LNCaP clone FGC (cell line): ENCODE data around the gene RALGPS1.

Experiments
- DNase-seq: peaks from one replicate; pipeline ENCODE4 v3.0.0-alpha.2; 2011; ENCODE audit warnings: low read depth
- H3K4me3 ChIP-seq: 2 replicates; pipeline ENCODE4 v1.5.1; 2011; ENCODE audit warnings: mild to moderate bottlenecking, low read depth, low read length, control low read depth
- TF ChIP-seq, protein P1 (sequence below): IDR thresholded peaks from 2 replicates; pipeline ENCODE4 v1.5.1; 2012; ENCODE audit warnings: mild to moderate bottlenecking; ENCODE audit not compliant: control insufficient read depth, insufficient read depth; ENCODE audit errors: extremely low read depth

Gene RALGPS1

DNA sequence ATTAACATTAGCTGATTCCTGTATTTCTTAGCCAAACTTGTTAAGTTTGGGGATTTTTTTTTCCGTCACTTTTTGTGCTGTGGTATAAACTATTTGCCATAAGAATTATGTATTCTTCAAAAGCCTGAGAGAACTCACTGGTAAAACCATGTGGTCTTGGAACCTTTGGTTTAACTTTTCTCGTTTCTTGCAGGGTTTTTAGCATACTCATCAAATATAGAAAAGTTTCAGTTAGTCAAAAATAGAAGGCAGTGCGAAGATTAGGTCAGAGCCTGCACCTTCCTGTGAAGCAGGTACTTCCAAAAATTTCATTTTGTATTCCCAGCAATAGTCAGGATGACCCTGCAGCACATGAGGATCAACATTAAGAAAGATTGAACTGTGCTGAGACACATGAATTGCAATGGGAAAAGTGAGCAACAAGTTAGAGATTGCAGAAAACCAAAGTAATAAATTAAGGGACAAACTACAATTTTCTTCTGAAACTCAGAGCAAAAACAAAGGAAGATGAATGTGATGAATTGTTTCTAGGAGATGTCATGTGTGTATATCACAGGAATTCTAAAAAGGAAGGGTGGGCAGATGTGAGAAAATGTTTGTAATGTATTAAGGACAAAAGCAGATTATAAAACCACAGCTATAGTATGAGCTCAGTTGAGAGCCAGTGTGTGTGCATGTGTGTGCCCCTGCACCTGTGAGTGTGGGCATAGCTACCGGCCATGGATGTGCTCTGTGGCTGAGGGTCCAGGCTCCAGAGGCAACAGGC lies 105.6 kb downstream of the RALGPS1 start:
- no peak overlapping the region for H3K4me3 ChIP-seq
- TF ChIP-seq, protein P1, sequence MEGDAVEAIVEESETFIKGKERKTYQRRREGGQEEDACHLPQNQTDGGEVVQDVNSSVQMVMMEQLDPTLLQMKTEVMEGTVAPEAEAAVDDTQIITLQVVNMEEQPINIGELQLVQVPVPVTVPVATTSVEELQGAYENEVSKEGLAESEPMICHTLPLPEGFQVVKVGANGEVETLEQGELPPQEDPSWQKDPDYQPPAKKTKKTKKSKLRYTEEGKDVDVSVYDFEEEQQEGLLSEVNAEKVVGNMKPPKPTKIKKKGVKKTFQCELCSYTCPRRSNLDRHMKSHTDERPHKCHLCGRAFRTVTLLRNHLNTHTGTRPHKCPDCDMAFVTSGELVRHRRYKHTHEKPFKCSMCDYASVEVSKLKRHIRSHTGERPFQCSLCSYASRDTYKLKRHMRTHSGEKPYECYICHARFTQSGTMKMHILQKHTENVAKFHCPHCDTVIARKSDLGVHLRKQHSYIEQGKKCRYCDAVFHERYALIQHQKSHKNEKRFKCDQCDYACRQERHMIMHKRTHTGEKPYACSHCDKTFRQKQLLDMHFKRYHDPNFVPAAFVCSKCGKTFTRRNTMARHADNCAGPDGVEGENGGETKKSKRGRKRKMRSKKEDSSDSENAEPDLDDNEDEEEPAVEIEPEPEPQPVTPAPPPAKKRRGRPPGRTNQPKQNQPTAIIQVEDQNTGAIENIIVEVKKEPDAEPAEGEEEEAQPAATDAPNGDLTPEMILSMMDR = no peak
- DNase-seq = no peak

DNA sequence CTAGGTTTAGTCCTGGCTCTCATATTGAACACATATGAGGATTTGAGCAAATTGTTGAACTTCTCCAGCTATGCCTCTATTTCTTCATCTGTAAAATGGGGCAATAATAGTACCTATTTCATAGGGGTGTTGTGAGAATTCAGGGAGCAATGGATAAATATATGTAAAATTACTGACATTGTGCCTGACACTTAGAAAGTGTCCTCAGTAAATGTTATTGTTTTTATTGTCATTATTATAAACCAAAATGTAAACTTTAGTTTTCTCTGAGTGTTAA lies 106.2 kb downstream of the RALGPS1 start:
- TF ChIP-seq, protein P1 = no peak
- no peak overlapping the region for H3K4me3 ChIP-seq
- DNase-seq = no peak

DNA sequence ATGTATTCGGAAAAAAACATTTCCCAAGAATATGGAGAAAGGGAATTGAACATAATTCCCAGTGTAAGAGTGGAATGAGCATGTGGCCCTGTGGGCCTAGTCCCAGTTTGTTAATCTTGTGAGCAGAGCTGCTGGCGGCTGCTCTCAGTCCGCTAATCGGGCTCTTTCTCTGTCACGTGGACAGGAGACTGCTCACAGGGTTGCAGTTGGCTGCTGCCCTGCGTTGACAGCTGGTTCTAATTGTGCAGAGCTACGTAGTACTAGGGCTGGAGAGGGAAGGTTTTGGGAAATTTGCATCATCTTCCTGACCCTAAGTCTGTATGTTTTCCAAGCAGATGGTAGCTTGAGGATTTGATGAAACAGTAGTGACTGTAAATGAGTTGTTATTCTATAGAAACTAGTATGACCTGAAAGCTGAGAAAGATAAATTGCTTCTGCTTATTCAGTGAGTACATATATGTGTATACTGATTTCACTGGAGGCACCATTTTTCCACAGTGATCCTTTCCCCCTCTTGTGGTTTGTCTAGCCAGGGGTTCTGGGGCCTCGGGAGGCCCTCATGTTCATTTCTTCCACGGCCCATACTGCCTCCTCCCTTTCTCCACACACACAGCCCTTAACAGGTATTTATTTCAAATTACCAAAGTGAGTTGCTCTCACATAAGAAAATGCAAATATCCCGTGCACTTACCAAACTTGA lies 107.2 kb downstream of the RALGPS1 start:
- TF ChIP-seq, protein P1 = no peak
- no peak for DNase-seq
- H3K4me3 ChIP-seq = no peak overlapping the region

DNA sequence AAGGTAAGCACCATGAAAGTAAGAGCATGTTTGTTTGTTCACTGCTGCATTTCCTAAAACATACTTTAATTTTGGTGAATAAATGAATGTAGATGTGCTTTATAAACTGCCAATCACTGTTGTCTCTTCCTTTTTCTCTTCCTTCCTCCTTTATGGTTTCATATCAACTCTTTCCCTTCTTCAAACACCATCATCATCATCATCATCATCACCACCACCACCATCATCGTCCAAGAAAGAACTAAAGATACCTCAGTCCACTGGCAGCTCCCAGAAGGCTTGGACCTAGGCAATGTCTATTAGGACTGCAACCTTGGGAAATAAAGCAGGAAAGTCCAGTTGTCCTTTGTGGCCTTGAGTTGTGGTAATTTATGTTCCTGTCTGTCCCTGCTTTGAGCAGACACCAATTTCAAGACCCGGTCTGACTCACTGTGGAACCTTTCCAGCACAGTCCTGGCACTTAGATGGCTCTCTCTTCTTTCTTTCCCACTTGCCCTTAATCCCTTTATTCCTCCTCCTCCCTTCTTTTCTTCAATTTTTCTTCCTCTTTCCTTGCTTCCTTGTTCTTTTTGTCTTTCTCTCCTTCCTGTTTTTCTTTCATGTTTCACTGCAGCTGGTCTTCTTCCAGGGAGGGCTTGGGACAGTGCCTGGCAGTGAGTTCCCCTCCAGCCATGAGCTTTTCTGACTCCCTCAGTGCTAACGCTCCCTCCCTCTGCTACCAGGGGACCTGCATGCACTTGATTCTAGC lies 108.5 kb downstream of the RALGPS1 start:
- TF ChIP-seq, protein P1 = no peak
- no peak for DNase-seq
- H3K4me3 ChIP-seq = peak overlapping the region; percentile 30

DNA sequence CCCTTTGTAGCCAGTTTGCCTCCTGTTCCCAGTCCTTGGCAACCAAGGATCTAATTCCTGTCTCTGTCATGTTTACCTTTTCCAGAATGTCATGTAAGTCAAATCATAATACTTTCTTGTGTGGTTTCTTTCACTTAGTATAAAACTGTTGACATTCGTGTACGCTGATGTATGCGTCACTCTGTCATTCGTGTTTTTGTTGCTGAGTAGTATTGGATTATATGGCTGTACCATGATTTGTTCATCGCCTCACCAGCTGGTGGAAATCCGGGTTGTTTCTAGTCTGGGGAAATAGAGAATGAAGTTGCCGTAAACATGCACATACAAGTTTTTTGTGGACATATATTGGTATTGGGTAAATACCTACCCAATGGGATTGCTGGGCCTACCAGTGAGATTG lies 110.5 kb downstream of the RALGPS1 start:
- no peak for DNase-seq
- H3K4me3 ChIP-seq = no peak overlapping the region
- TF ChIP-seq, protein P1 = no peak

DNA sequence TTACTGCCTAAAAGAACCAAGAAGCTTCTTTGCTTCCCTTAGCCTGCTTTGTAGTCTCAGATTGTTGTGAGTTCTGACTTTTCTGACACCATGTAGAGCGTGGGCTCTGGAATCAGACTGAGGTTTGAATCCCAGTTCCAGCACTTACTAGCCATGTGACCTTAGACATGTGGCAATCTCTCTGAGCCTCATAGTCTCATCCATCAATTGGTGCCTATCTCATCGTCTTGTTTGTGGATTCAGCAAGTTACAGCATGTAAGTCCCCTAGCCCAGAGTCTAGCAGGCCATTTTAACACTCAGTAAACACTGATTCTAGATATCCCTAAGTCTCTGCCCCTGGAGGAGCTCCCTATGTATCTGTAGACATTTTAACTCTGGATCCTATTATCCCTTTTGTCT lies 113.1 kb downstream of the RALGPS1 start:
- no peak overlapping the region for H3K4me3 ChIP-seq
- no peak for DNase-seq
- TF ChIP-seq, protein P1 = no peak

DNA sequence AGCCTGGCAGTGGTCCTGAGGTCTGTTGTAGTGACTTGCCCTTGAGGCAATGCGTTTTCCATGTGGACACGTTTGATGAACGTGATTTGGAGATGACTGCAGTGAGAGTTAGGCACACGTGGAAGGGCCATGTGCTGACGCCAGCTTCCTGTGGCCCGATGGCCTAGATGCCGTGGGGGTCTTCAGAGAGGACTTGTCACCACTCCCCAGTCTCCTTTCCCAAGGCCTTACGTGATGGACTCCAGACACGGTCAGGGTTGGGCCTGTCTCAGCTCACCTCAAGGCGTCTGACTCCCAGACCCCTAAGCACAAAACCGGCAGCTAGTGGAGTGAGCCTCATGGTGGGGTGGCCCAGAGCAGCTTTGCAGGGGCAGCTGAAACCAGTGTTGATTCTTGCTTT lies 115.0 kb downstream of the RALGPS1 start:
- DNase-seq = no peak
- TF ChIP-seq, protein P1 = no peak
- H3K4me3 ChIP-seq = no peak overlapping the region
